Ramos (cell line): ENCODE data around the gene SETD6.

Experiments used
- in situ Hi-C: fragments of 300-500 bp; cut with MboI; formaldehyde crosslinking; loops from one replicate; pipeline ENCODE4 v1.14.3; 2022; ENCODE audit warnings: low sequenced_read_pairs; ENCODE audit not compliant: unreplicated experiment

The SETD6 gene

DNA sequence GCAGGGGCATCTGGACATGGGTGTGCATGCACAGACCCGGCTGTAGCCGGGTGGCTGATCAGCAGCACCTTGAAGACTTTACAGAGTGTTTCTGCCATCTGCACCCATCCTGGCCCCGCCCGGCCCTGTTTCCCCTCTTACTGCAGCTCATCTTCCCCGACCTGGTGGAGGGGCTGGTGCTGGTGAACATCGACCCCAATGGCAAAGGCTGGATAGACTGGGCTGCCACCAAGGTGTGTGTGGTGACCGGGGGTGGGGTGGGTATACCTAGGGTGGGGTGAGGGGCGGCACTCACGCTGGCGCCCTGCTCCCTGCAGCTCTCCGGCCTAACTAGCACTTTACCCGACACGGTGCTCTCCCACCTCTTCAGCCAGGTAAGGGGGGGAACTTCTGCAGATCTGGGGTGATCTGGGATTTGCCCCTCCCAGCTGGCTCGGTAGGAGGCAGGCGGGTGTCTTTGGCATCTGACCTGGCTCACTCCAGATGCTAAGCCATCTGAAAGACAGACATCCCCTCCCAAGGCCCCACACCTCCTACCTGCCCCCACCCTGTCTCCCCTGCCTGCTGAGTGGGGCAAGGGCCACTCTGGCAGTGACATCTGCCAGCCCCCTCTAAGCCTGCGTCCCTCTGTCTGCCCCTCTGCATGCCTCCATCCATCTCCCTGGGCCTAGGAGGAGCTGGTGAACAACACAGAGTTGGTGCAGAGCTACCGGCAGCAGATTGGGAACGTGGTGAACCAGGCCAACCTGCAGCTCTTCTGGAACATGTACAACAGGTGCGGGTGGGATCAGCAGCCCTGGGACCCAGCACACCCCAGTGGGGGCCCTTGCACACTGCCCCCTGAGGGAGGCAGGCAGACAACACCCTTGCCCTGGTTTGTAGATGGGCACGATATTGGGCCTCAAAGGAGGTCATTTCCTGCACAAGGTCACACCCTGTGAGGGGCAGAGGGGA, 8.8 kb upstream of the SETD6 start:
- in situ Hi-C loops, result loop anchor here (10.0 kb wide), 1 partner anchor 248 kb away; no protein-coding TSS in a partner anchor

- in situ Hi-C loops, result loop anchor here (10.0 kb wide), 1 partner anchor 247 kb away; no protein-coding TSS in a partner anchor
Observed at GRCh38 chr16:58507195-58507962, 7.9 kb upstream of the SETD6 start.

DNA sequence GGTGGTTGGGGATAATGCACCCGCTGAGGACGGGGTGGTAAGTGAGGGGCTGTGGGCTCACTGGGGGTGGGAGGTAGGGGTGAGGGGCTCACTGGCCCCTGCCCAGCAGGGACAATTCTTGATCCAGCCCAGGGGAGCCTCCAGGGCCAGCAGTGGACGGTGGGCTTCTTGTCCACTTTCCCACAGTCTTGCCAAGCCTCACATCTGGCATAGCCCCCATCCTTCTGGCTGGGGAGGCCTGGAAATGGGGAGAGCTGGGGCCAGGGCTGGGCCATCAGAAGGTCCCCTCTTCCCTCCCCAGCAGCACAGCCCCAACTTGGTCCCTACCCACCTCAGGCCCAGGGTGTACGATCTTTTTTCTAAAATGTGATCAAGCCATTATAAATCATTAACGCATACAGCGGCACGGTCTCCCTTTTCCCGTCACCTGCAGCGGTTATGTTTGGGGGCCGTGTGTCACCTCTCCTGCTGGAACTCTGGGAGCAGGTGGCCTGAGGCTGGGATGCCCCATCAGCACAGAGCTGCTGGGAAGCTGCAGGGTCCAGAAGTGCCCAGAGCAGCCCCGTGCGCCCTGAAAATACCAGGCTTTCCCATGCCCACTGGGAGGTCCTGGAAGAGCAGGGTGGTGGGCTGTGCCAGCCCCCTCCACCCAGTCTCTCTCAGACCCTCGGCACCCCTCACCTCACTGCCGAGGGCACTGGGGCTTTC, 7.2 kb upstream of the SETD6 start:
- in situ Hi-C loops, result loop anchor here (10.0 kb wide), 1 partner anchor 247 kb away; no protein-coding TSS in a partner anchor

GRCh38 chr16:58508671-58509251, 6.6 kb upstream of the SETD6 start:
- in situ Hi-C loops, result loop anchor here (10.0 kb wide), 1 partner anchor 246 kb away; no protein-coding TSS in a partner anchor

DNA sequence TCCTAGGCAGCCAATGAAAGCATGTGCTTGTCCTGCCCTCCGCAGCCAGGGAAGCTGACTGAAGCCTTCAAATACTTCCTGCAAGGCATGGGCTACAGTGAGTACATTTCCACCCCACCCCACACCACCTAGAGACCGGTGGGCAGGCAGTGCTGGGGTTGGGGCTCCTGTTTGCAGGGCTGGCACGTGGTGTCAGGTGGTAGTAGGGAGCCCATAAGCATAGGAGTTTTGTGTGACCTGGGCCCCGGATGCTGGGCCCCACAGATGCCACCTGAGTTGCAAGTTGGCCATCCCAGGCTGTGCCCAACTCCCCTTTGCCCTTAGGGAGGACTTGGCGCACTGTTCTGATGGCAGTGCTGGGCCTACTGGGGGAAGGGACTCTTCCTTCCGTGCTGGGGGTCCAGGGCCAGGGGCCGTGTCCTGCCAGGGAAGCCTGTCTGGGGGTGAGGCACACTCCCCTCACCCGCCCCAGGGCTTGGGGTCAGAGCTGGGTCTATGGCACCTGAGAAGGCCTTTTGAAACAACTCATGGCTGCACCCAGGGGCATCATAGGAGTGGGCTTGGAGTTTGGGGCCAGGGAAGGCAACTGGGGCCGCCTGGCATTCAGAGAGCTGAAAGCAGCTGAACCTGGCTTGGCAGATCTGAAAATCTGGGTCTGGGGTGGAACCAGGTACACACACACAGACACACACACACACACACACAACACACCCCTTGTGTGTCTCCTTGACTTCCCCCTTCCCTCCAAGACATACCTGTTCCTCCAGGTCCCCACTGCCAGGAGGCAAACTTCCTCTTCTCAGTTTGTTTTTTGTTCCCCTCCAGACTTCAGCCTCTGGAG, 5.8 kb upstream of the SETD6 start:
- in situ Hi-C loops, result loop anchor here (10.0 kb wide), 1 partner anchor 245 kb away; no protein-coding TSS in a partner anchor

DNA sequence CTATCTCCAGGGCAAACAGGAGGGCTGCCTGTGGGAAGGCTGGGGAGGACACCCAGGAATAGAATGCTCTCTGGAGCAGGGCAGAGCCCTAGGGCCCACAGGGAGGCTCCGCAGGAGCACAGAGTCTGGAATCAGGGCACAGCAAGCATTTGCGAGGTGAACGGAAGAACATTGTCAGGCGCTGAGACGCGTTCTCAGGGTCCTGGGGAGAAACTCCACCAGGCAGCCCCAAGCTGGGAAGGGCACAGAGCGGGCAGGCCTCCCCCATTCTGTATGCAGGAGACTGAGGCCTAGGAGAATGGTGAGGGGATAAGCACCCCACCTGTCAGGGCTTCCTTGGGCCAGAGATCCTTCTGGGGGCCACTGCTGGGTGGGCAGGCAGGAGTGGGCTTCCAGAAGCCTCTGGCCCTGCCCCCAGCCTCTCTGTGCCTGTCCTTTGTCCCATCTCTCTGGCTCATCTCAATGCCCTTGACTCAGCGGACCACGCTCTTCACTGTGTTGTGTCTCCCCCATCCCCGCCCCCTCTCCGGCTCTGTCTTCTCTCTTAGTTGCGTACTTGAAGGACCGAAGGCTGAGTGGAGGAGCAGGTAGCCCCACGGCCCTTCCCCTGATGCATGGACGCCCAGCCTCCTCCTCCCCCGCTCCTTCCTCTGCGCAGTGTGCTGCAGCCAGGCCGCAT, 5.1 kb upstream of the SETD6 start:
- in situ Hi-C loops, result no loop called here

DNA sequence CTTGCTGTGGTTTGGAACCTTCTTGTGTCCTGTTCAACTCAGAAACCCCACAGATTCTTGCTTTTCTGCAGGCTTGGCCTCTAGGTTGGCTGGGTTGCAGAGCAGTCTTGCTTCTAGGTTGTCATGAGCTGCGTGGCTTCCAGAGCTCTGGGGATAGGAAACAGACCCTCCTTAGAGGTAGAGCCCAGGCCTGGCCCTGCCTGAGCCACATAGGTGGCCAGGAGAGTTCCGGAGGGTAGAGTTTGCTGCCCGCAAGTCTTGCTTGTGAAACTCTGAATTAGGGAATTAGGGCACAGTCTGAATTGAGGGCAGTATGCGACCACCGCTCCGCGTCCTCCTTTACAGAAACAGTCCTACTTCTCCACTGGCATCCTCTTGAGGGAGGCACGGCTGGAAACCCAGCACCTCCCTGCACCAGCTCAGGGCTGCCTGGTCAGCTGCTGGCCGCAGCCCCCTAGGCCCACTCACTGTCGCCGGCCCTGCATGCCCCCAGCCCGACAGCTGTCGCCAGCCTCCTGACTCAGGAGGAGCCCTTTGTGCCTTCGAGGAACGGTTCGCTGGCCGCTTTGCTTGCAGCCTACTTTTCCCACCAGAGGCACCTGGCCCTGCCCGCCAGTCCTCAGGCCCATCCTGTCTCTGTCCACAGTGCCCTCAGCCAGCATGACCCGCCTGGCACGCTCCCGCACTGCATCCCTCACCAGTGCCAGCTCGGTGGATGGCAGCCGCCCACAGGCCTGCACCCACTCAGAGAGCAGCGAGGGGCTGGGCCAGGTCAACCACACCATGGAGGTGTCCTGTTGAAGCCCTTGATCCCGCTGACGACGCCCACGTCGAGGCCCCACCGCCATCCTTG, 4.3 kb upstream of the SETD6 start:
- in situ Hi-C loops, result no loop called here

- in situ Hi-C loops, result no loop called here
Observed at GRCh38 chr16:58511933-58512815, 3.1 kb upstream of the SETD6 start.

- in situ Hi-C loops, result no loop called here
Observed at GRCh38 chr16:58513874-58514273, 1.4 kb upstream of the SETD6 start.

- in situ Hi-C loops, result no loop called here
Observed at GRCh38 chr16:58515871-58516767, 802 bp downstream of the SETD6 start.

DNA sequence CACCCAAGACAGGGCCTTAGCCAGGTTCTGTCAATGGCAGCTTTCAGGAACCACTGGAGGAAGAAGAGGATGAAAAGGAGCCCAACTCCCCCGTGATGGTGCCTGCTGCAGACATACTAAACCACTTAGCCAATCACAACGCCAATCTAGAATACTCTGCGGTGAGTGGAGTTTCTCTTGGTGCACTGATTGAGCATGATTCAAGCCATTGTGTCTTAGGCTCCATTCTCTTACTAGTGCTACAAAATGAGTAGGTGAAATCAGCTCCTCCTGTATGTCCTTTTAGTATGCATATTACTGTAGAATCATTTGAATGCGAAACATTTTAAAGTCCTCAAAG, 1.4 kb downstream of the SETD6 start:
- in situ Hi-C loops, result no loop called here

DNA sequence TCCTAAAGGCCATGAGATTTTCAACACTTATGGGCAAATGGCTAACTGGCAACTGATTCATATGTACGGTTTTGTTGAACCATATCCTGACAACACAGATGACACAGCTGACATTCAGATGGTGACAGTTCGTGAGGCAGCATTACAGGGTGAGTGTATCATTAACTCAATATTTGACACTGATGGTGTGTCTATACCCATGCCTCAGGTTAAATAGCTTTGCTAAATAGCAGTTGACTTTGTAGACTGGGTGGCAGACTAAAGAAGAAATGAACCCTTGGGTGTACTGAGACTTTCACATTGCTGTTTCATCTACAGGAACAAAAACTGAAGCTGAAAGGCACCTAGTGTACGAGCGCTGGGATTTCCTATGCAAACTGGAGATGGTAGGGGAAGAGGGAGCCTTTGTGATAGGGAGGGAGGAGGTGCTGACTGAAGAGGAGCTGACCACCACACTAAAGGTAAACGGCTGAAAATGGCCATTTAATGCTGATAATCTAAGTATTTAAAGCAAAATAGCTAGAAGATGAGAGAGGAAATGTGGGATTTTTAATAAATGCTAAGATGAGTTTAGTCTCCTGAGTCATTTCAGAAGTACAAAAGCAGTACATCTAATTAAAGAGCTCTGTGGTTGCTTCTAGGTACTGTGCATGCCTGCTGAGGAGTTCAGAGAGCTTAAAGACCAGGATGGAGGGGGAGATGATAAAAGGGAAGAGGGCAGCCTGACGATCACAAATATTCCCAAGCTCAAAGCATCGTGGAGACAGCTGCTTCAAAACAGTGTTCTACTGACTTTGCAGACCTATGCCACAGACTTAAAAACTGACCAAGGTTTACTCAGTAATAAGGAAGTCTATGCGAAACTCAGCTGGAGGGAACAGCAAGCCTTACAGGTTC, 3.0 kb downstream of the SETD6 start:
- in situ Hi-C loops, result no loop called here

GRCh38 chr16:58518980-58519368, 3.7 kb downstream of the SETD6 start:
- in situ Hi-C loops, result no loop called here

GRCh38 chr16:58519707-58520106, 4.4 kb downstream of the SETD6 start:
- in situ Hi-C loops, result no loop called here

DNA sequence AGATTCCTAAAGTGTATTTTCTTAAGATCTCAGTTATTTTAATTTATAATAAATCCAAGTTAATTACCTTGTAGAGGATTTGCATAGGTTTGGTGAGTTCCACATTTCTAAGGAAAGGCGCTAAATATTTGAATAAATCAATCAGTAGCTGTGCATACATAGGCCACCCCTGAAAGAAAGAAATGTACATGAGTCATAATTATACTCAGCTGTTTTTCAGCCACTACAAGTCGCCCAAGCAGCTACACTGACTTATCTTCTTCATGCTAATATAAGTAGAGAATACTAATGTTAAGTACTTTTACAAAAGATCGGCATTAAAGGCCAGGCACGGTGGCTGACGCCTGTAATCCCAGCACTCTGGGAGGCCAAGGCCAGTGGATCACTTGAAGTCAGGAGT, 14.9 kb downstream of the SETD6 start:
- in situ Hi-C loops, result no loop called here
